ENCODE data around the gene FAXDC2.

Gene FAXDC2

DNA sequence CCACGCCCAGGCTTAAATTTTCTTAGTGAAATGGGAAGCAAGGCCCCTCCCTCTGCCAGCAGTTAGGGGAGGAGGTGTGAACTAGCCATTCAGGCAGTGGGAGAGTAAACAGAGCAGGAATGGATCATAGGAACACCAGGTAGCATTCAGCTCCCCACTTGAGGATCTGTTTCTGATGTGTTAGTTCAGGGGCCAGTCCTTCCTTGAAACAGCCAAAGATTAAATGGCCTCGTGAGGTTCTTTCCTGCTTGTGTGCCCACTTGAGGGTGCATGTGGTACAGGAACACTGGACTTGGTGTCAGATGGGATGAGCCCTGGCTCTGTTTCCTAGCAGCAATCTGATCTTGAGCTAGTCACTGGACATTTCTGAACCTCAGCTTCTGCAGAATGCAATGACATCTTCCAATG is 21.2 kb downstream of the FAXDC2 start:
- TF ChIP-seq HOXC10 (CRISPR knock-in tag; IDR thresholded peaks at IDR 0.05), result no peak
- no peak for TF ChIP-seq ZNF423 (tag by site-specific recombination; IDR thresholded peaks at IDR 0.05)
- TF ChIP-seq YY2 (tag by site-specific recombination; IDR thresholded peaks at IDR 0.05), result no peak
- TF ChIP-seq, protein P1, sequence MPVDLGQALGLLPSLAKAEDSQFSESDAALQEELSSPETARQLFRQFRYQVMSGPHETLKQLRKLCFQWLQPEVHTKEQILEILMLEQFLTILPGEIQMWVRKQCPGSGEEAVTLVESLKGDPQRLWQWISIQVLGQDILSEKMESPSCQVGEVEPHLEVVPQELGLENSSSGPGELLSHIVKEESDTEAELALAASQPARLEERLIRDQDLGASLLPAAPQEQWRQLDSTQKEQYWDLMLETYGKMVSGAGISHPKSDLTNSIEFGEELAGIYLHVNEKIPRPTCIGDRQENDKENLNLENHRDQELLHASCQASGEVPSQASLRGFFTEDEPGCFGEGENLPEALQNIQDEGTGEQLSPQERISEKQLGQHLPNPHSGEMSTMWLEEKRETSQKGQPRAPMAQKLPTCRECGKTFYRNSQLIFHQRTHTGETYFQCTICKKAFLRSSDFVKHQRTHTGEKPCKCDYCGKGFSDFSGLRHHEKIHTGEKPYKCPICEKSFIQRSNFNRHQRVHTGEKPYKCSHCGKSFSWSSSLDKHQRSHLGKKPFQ (tag by site-specific recombination; IDR thresholded peaks at IDR 0.05), result peak; percentile 62; the same call in 1 of the 2 replicates
- TF ChIP-seq, protein P2, sequence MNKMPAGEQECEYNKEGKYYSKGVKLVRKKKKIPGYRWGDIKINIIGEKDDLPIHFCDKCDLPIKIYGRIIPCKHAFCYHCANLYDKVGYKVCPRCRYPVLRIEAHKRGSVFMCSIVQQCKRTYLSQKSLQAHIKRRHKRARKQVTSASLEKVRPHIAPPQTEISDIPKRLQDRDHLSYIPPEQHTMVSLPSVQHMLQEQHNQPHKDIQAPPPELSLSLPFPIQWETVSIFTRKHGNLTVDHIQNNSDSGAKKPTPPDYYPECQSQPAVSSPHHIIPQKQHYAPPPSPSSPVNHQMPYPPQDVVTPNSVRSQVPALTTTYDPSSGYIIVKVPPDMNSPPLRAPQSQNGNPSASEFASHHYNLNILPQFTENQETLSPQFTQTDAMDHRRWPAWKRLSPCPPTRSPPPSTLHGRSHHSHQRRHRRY (tag by site-specific recombination; IDR thresholded peaks at IDR 0.05), result no peak
- TF ChIP-seq, protein P3, sequence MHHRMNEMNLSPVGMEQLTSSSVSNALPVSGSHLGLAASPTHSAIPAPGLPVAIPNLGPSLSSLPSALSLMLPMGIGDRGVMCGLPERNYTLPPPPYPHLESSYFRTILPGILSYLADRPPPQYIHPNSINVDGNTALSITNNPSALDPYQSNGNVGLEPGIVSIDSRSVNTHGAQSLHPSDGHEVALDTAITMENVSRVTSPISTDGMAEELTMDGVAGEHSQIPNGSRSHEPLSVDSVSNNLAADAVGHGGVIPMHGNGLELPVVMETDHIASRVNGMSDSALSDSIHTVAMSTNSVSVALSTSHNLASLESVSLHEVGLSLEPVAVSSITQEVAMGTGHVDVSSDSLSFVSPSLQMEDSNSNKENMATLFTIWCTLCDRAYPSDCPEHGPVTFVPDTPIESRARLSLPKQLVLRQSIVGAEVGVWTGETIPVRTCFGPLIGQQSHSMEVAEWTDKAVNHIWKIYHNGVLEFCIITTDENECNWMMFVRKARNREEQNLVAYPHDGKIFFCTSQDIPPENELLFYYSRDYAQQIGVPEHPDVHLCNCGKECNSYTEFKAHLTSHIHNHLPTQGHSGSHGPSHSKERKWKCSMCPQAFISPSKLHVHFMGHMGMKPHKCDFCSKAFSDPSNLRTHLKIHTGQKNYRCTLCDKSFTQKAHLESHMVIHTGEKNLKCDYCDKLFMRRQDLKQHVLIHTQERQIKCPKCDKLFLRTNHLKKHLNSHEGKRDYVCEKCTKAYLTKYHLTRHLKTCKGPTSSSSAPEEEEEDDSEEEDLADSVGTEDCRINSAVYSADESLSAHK (tag by site-specific recombination; IDR thresholded peaks at IDR 0.05), result peak; percentile 84
- TF ChIP-seq, protein P4, sequence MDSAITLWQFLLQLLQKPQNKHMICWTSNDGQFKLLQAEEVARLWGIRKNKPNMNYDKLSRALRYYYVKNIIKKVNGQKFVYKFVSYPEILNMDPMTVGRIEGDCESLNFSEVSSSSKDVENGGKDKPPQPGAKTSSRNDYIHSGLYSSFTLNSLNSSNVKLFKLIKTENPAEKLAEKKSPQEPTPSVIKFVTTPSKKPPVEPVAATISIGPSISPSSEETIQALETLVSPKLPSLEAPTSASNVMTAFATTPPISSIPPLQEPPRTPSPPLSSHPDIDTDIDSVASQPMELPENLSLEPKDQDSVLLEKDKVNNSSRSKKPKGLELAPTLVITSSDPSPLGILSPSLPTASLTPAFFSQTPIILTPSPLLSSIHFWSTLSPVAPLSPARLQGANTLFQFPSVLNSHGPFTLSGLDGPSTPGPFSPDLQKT (IDR thresholded peaks at IDR 0.05; ENCODE audit: borderline replicate concordance, low read depth, low read length), result no peak
- TF ChIP-seq, protein P5, sequence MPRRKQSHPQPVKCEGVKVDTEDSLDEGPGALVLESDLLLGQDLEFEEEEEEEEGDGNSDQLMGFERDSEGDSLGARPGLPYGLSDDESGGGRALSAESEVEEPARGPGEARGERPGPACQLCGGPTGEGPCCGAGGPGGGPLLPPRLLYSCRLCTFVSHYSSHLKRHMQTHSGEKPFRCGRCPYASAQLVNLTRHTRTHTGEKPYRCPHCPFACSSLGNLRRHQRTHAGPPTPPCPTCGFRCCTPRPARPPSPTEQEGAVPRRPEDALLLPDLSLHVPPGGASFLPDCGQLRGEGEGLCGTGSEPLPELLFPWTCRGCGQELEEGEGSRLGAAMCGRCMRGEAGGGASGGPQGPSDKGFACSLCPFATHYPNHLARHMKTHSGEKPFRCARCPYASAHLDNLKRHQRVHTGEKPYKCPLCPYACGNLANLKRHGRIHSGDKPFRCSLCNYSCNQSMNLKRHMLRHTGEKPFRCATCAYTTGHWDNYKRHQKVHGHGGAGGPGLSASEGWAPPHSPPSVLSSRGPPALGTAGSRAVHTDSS (tag by site-specific recombination; IDR thresholded peaks at IDR 0.05), result no peak
- TF ChIP-seq, protein P6, sequence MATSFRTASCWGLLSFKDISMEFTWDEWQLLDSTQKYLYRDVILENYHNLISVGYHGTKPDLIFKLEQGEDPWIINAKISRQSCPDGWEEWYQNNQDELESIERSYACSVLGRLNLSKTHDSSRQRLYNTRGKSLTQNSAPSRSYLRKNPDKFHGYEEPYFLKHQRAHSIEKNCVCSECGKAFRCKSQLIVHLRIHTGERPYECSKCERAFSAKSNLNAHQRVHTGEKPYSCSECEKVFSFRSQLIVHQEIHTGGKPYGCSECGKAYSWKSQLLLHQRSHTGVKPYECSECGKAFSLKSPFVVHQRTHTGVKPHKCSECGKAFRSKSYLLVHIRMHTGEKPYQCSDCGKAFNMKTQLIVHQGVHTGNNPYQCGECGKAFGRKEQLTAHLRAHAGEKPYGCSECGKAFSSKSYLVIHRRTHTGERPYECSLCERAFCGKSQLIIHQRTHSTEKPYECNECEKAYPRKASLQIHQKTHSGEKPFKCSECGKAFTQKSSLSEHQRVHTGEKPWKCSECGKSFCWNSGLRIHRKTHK (tag by site-specific recombination; IDR thresholded peaks at IDR 0.05), result no peak
- ChIA-PET POLR2A (no interaction called here), CTCF (interaction anchor here (0.5 to 0.7 kb wide), 3 partner anchors 20 to 185 kb away, joined by 3 to 4 read pairs (median 3); no protein-coding TSS in a partner anchor)
- Histone ChIP-seq H3K4me3 (ENCODE audit: low read depth, low read length) (no peak overlapping the region), H3K9me3 (ENCODE audit: control insufficient read depth, insufficient read depth, low read depth, low read length) (no peaks in the 10 kb centered on the region), H3K4me1 (ENCODE audit: control insufficient read depth, insufficient read depth, low read length) (peaks cover 1% of the 10 kb centered on the region; the same call in 1 of the 2 replicates), H3K27ac (ENCODE audit: extremely low read depth, low read depth, low read length) (no peak overlapping the region), H3K36me3 (ENCODE audit: control insufficient read depth in 2 of 2, insufficient read depth in 1 of 2, low read length in 2 of 2) (peaks cover 31 to 35% of the 10 kb centered on the region in 2 experiments; a peak in 2 of 3 replicates)

DNA sequence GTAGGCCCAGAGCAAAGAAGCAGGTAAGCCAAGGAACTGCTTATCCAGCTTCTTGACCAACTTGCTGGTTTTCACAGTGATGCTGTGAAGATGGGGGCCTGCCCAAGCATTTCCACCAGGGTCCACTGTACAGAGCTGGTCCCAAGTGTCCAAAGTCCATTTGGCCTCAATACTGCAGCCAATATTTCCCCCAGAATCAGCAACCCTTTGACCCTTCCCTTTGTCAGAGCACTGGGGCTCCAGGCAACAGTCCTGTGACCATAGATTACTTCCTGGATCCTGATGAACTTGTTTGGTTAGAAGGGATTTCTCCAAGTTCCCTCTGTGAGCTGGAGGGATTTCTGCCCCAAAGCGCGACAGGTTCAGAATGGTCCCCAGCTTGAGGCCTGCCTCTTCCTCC is 26.3 kb downstream of the FAXDC2 start:
- Histone ChIP-seq H3K4me1 (ENCODE audit: control insufficient read depth, insufficient read depth, low read length) (no peaks in the 10 kb centered on the region), H3K27ac (ENCODE audit: extremely low read depth, low read depth, low read length) (no peak overlapping the region), H3K4me3 (ENCODE audit: low read depth, low read length) (no peak overlapping the region), H3K9me3 (ENCODE audit: control insufficient read depth, insufficient read depth, low read depth, low read length) (no peaks in the 10 kb centered on the region), H3K36me3 (ENCODE audit: control insufficient read depth in 2 of 2, insufficient read depth in 1 of 2, low read length in 2 of 2) (peaks cover 19 to 55% of the 10 kb centered on the region in 2 experiments; a peak in 2 of 3 replicates)
- TF ChIP-seq ZNF791 (tag by site-specific recombination; IDR thresholded peaks at IDR 0.05), result no peak
- no peak for TF ChIP-seq ZFHX2 (tag by site-specific recombination; conservative IDR thresholded peaks at IDR 0.05)
- no peak for TF ChIP-seq ZNF423 (tag by site-specific recombination; IDR thresholded peaks at IDR 0.05)
- no peak for TF ChIP-seq ZIC2 (tag by site-specific recombination; IDR thresholded peaks at IDR 0.05)
- TF ChIP-seq, protein P7, sequence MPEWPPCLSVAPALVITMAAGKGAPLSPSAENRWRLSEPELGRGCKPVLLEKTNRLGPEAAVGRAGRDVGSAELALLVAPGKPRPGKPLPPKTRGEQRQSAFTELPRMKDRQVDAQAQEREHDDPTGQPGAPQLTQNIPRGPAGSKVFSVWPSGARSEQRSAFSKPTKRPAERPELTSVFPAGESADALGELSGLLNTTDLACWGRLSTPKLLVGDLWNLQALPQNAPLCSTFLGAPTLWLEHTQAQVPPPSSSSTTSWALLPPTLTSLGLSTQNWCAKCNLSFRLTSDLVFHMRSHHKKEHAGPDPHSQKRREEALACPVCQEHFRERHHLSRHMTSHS (tag by site-specific recombination; IDR thresholded peaks at IDR 0.05), result no peak
- no peak for TF ChIP-seq WT1 (tag by site-specific recombination; IDR thresholded peaks at IDR 0.05)
- no peak for TF ChIP-seq HOXC10 (CRISPR knock-in tag; IDR thresholded peaks at IDR 0.05)
- TF ChIP-seq ZNF214 (tag by site-specific recombination; IDR thresholded peaks at IDR 0.05; ENCODE audit: borderline replicate concordance), result no peak
- TF ChIP-seq KLF8 (tag by site-specific recombination; IDR thresholded peaks at IDR 0.05), result no peak
- CTCF ChIA-PET, result no interaction called here
- POLR2A ChIA-PET, result no interaction called here

Data from HEK293 (cell line).